Smooth muscle cell (in vitro differentiated cells): ENCODE results near the gene NOTCH3. TPM values are rescaled to one million over a fixed set of nuclear protein-coding genes. Genes with fewer than 3 reads are reported as not detected.

Experiments
- DNase-seq: peaks from one replicate; lab custom pipeline; 2025; ENCODE audit not compliant: unreplicated experiment; lab: John Stamatoyannopoulos, UW
- H2AFZ ChIP-seq: fragments of 200-600 bp; sonication (generic); 2 replicates; pipeline ENCODE4 v1.6.0; 2016; ENCODE audit warnings: antibody characterized with exemption, low read depth, mild to moderate bottlenecking
- H3F3A ChIP-seq: fragments of 200-600 bp; sonication (generic); 2 replicates; pipeline ENCODE4 v1.6.0; 2017; ENCODE audit warnings: antibody characterized with exemption, low read depth
- H3K27ac ChIP-seq: fragments of 200-600 bp; sonication (generic); 2 replicates; pipeline ENCODE4 v1.5.1; 2016; ENCODE audit warnings: low read depth, mild to moderate bottlenecking
- H3K27me3 ChIP-seq: fragments of 200-600 bp; sonication (generic); 2 replicates; pipeline ENCODE4 v1.6.1; 2016; ENCODE audit warnings: low read depth, mild to moderate bottlenecking
- H3K36me3 ChIP-seq: fragments of 200-600 bp; sonication (generic); 2 replicates; pipeline ENCODE4 v1.5.1; 2016; ENCODE audit warnings: low read depth
- H3K4me1 ChIP-seq: fragments of 200-600 bp; sonication (generic); 2 replicates; pipeline ENCODE4 v1.5.1; 2016; ENCODE audit warnings: low read depth
- H3K4me2 ChIP-seq: fragments of 200-600 bp; sonication (generic); 2 replicates; pipeline ENCODE4 v1.6.0; 2016; ENCODE audit warnings: mild to moderate bottlenecking
- H3K4me3 ChIP-seq: fragments of 200-600 bp; sonication (generic); 2 replicates; pipeline ENCODE4 v1.5.1; 2016; ENCODE audit warnings: mild to moderate bottlenecking
- H3K79me2 ChIP-seq: fragments of 200-600 bp; sonication (generic); 2 replicates; pipeline ENCODE4 v1.6.0; 2016; ENCODE audit warnings: low read depth, mild to moderate bottlenecking
- H3K9ac ChIP-seq: fragments of 200-600 bp; sonication (generic); 2 replicates; pipeline ENCODE4 v1.6.0; 2016; ENCODE audit warnings: low read depth
- H3K9me3 ChIP-seq: fragments of 200-600 bp; sonication (generic); replicated peaks from 2 replicates; pipeline ENCODE4 v1.5.1; 2016; ENCODE audit warnings: low read depth
- H4K20me1 ChIP-seq: fragments of 200-600 bp; sonication (generic); 2 replicates; pipeline ENCODE4 v1.6.0; 2016; ENCODE audit warnings: low read depth
- WGBS: methylation state at CpG from one replicate; pipeline ENCODE4 v1.1.7; 2016; ENCODE audit warnings: low lambda C conversion rate; 5-methylcytosine and 5-hydroxymethylcytosine counted together
- polyA plus RNA-seq: library from polyadenylated mRNA; unstranded; fragments of >200 nt; fragmentation: Nextera tagmentation; extraction: Ambion mirVana; gene quantifications from 2 replicates; pipeline ENCODE4 v1.2.1, GENCODE V29; 2016
- total RNA-seq: library from RNA; depleted of rRNA; stranded (reverse); fragments of >200 nt; gene quantifications from 2 replicates; pipeline ENCODE4 v1.2.3, GENCODE V29; 2014
- TF ChIP-seq, protein P1 (sequence below): fragments of 200-600 bp; sonication (generic); IDR thresholded peaks from 2 replicates; pipeline ENCODE4 v1.5.1; 2017; ENCODE audit warnings: borderline replicate concordance, mild to moderate bottlenecking, antibody characterized with exemption; ENCODE audit not compliant: insufficient read depth, poor library complexity, severe bottlenecking

NOTCH3 gene
- total and polyA plus RNA-seq, 2 experiments from 2014 or later = 72.0 to 92.5 TPM

DNA sequence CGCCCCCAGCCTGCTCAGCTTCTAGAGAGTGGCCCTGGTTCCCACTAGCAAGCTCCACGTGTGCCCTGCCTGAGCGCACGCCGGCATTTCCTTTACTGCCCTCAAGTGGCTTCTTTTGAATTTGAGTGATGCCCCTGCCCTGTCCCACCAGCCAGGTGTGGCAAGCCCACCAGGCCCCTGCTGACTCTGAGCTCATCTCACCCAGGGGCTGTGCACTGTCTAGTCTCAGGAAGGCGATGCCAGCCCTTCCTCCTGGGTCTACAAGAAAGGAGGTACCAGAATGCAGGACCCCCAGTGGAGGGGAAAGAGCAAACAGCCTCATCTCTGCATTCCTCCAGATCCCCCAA lies 48.7 kb upstream of the NOTCH3 start:
- peak overlapping the region; percentile 76 for H3K9ac ChIP-seq
- TF ChIP-seq, protein P1, sequence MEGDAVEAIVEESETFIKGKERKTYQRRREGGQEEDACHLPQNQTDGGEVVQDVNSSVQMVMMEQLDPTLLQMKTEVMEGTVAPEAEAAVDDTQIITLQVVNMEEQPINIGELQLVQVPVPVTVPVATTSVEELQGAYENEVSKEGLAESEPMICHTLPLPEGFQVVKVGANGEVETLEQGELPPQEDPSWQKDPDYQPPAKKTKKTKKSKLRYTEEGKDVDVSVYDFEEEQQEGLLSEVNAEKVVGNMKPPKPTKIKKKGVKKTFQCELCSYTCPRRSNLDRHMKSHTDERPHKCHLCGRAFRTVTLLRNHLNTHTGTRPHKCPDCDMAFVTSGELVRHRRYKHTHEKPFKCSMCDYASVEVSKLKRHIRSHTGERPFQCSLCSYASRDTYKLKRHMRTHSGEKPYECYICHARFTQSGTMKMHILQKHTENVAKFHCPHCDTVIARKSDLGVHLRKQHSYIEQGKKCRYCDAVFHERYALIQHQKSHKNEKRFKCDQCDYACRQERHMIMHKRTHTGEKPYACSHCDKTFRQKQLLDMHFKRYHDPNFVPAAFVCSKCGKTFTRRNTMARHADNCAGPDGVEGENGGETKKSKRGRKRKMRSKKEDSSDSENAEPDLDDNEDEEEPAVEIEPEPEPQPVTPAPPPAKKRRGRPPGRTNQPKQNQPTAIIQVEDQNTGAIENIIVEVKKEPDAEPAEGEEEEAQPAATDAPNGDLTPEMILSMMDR = no peak
- H3K27me3 ChIP-seq = no peaks in the 10 kb centered on the region
- no peaks in the 10 kb centered on the region for H3K36me3 ChIP-seq
- H3K4me1 ChIP-seq = peaks cover 16% of the 10 kb centered on the region
- no peak overlapping the region for H3K4me3 ChIP-seq
- no peak overlapping the region for H2AFZ ChIP-seq
- 80% methylated on average over 6 of the region's 6 CpGs for WGBS
- peak overlapping the region; percentile 97 for H3K27ac ChIP-seq
- DNase-seq = no peak
- peak overlapping the region; percentile 76 for H3K4me2 ChIP-seq
- H3K9me3 ChIP-seq = no peaks in the 10 kb centered on the region
- peaks cover 40% of the 10 kb centered on the region for H3K79me2 ChIP-seq
- H4K20me1 ChIP-seq = peaks cover 100% of the 10 kb centered on the region
- H3F3A ChIP-seq = peaks cover 20% of the 10 kb centered on the region

DNA sequence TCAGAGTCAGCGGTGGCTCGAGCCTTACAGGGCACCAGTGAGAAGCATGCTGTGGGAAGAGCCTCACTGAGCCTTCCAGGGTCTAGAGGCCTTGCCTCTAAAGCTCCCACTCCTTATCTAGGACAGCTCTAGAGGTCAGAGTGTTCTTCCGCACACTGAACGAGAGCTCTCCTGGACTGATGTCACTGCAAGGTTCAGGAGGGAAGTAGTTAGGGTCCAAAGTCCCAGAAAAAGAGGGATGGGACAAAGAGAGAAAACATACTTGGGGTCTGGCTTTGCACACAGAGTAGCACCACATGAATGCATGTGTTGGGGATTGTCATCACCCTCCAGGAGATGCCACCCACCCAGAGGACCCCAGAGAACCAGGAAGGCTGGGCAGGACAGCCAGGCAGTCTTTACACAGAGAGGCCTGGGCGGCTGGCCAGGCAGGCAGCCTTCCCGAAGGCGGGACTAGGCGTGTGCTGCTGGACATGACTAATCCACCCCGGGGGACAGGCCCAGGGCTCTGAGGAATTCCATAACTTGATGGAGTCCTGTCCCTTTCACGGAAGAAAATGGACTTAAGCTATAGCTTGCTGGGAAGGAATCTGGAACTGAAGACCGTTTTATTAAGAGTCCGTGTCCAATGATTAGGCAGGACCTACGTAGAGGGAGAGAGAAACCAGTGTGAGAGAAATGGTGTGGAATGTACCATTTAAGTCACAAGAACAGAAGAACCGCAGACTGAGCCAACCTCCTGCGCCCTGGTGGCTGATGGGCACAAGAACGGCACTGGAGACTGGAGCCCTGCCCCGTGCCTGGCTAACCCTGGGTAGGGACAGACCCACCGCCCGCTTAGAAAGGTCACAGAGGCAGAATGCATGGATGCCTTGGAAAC lies 48.1 kb upstream of the NOTCH3 start:
- H3K27me3 ChIP-seq = no peaks in the 10 kb centered on the region
- H3K4me1 ChIP-seq = peaks cover 16% of the 10 kb centered on the region
- peak overlapping the region; percentile 76 for H3K9ac ChIP-seq
- 44% methylated on average over 19 of the region's 19 CpGs for WGBS
- peak overlapping the region; percentile 97 for H3K27ac ChIP-seq
- H3K79me2 ChIP-seq = peaks cover 36% of the 10 kb centered on the region
- no peaks in the 10 kb centered on the region for H3K9me3 ChIP-seq
- H3K4me2 ChIP-seq = peak overlapping the region; percentile 76
- TF ChIP-seq, protein P1 = no peak
- DNase-seq = peak; percentile 19
- no peaks in the 10 kb centered on the region for H3K36me3 ChIP-seq
- H3F3A ChIP-seq = peaks cover 20% of the 10 kb centered on the region
- H3K4me3 ChIP-seq = no peak overlapping the region
- peaks cover 97% of the 10 kb centered on the region for H4K20me1 ChIP-seq
- no peak overlapping the region for H2AFZ ChIP-seq

DNA sequence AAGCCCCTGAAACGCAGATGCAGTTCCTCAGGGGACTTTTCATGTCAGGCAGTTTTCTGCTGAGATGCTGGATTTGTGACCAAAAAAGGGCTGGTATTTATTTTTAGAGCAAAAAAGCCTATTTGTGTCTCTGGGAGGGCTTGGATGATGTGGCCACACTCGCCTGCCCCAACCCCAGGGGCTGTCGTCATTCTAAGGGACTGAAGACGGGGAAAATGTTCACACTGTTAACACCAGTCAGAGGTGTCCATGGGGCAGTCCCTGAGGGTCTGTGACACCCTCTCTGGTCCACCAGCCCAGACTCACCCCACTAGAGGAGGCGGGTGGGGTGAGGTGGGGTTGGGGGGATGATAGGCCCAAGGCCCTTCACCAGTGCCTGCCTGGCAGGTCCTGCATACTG lies 47.3 kb upstream of the NOTCH3 start:
- Histone ChIP-seq H3K36me3 (no peaks in the 10 kb centered on the region), H3K79me2 (peaks cover 37% of the 10 kb centered on the region), H3K9ac (peak overlapping the region; percentile 49), H3K4me2 (peak overlapping the region; percentile 76), H3K27ac (peak overlapping the region; percentile 97), H4K20me1 (peaks cover 96% of the 10 kb centered on the region), H3K4me1 (peaks cover 16% of the 10 kb centered on the region), H2AFZ (no peak overlapping the region), H3F3A (peaks cover 20% of the 10 kb centered on the region), H3K9me3 (no peaks in the 10 kb centered on the region), H3K27me3 (no peaks in the 10 kb centered on the region), H3K4me3 (no peak overlapping the region)
- TF ChIP-seq, protein P1 = no peak
- no peak for DNase-seq
- WGBS = 66% methylated on average over 5 of the region's 5 CpGs
